ENCODE results near the gene MROH7. TPM values are rescaled to one million over a fixed set of nuclear protein-coding genes. Genes with fewer than 3 reads are reported as not detected.

MROH7 gene
- total and polyA plus RNA-seq, 3 experiments from 2014 or later, result not detected

GRCh38 chr1:54723985-54724384, 82.4 kb downstream of the MROH7 start:
- peaks cover 0 to 10% (median 0%) of the 10 kb centered on the region in 5 donors for H3K9me3 Mint-ChIP-seq
- no peak overlapping the region for H3K27ac ChIP-seq (ENCODE audit: low read depth, low read length)
- peaks cover 24 to 89% (median 36%) of the 10 kb centered on the region in 3 donors for H3K36me3 Mint-ChIP-seq
- H3K27ac Mint-ChIP-seq, result peak overlapping the region in 1 of 8 donors; percentile 60
- POLR2A ChIA-PET, result no interaction called here
- DNase-seq, result no peak
- peaks cover 50% of the 10 kb centered on the region for H3K36me3 ChIP-seq (ENCODE audit: insufficient read depth, low read length)
- no peaks in the 10 kb centered on the region for H3K27me3 Mint-ChIP-seq
- CTCF ChIA-PET, result interaction anchor here (1.4 kb wide), 1 partner anchor 8 kb away, joined by 7 read pairs; the partner anchor contains the start of gene TTC4
- H3K4me3 Mint-ChIP-seq, result no peak overlapping the region
- H3K9me3 ChIP-seq (ENCODE audit: low read length), result no peaks in the 10 kb centered on the region
- no peaks in the 10 kb centered on the region for H3K27me3 ChIP-seq (ENCODE audit: insufficient read depth, low read length, poor library complexity, severe bottlenecking)
- no peak overlapping the region for H3K4me3 ChIP-seq (ENCODE audit: low read length)
- no peaks in the 10 kb centered on the region for H3K4me1 ChIP-seq (ENCODE audit: insufficient read depth, low read length)
- H3K4me1 Mint-ChIP-seq, result peaks cover 5 to 16% (median 8%) of the 10 kb centered on the region in 3 donors

DNA sequence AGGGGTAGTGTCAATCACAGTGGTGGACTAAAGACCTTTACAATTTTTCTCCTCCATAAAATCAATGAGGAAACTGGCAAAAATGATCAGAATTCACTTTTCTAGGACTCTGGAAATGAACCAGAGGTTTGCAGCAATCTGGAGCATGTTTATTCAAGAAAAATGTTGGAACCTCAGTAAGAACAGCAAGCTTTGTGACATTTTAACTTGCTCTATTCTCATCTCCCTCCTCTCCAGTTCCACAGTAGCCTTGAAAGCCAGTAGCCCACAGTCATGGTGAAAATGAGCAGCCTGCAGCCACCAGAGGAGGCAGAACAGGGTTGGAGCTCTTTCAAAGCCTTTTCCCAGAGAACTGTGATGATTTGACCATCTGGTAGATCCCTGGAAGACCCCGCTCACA, 83.2 kb downstream of the MROH7 start:
- no peak overlapping the region for H3K27ac ChIP-seq (ENCODE audit: low read depth, low read length)
- no peaks in the 10 kb centered on the region for H3K9me3 ChIP-seq (ENCODE audit: low read length)
- H3K36me3 ChIP-seq (ENCODE audit: insufficient read depth, low read length), result peaks cover 56% of the 10 kb centered on the region
- no peaks in the 10 kb centered on the region for H3K27me3 ChIP-seq (ENCODE audit: insufficient read depth, low read length, poor library complexity, severe bottlenecking)
- CTCF ChIA-PET, result interaction anchor here (1.0 to 1.4 kb wide), 2 partner anchors 9 to 19 kb away, joined by 4 to 7 read pairs; partner anchors contain the start of gene TTC4
- no peaks in the 10 kb centered on the region for H3K27me3 Mint-ChIP-seq
- H3K36me3 Mint-ChIP-seq, result peaks cover 24 to 92% (median 35%) of the 10 kb centered on the region in 3 donors
- peaks cover 0 to 10% (median 0%) of the 10 kb centered on the region in 5 donors for H3K9me3 Mint-ChIP-seq
- no peak overlapping the region for H3K4me3 Mint-ChIP-seq
- H3K4me3 ChIP-seq (ENCODE audit: low read length), result no peak overlapping the region
- H3K4me1 Mint-ChIP-seq, result peaks cover 0 to 10% (median 5%) of the 10 kb centered on the region in 3 donors
- no peak overlapping the region for H3K27ac Mint-ChIP-seq
- DNase-seq, result no peak
- no peaks in the 10 kb centered on the region for H3K4me1 ChIP-seq (ENCODE audit: insufficient read depth, low read length)
- POLR2A ChIA-PET, result no interaction called here

GRCh38 chr1:54728027-54728426, 86.4 kb downstream of the MROH7 start:
- H3K27ac Mint-ChIP-seq, result peak overlapping the region in 4 of 8 donors; percentile 0 to 80 (median 30)
- Histone ChIP-seq H3K27me3 (ENCODE audit: insufficient read depth, low read length, poor library complexity, severe bottlenecking) (no peaks in the 10 kb centered on the region), H3K36me3 (ENCODE audit: insufficient read depth, low read length) (peaks cover 58% of the 10 kb centered on the region), H3K4me1 (ENCODE audit: insufficient read depth, low read length) (no peaks in the 10 kb centered on the region), H3K4me3 (ENCODE audit: low read length) (no peak overlapping the region), H3K27ac (ENCODE audit: low read depth, low read length) (no peak overlapping the region), H3K9me3 (ENCODE audit: low read length) (no peaks in the 10 kb centered on the region)
- DNase-seq, result no peak
- ChIA-PET POLR2A (no interaction called here), CTCF (no interaction called here)
- H3K27me3 Mint-ChIP-seq, result no peaks in the 10 kb centered on the region
- peaks cover 24 to 87% (median 31%) of the 10 kb centered on the region in 3 donors for H3K36me3 Mint-ChIP-seq
- peaks cover 0 to 10% (median 0%) of the 10 kb centered on the region in 5 donors for H3K9me3 Mint-ChIP-seq
- H3K4me1 Mint-ChIP-seq, result no peaks in the 10 kb centered on the region
- no peak overlapping the region for H3K4me3 Mint-ChIP-seq

- Mint-ChIP-seq H3K4me1 (peaks cover 0 to 3% (median 0%) of the 10 kb centered on the region in 3 donors), H3K4me3 (peak overlapping the region in 1 of 7 donors; percentile 11), H3K27ac (peak overlapping the region in 3 of 8 donors; percentile 17 to 87 (median 31)), H3K9me3 (no peaks in the 10 kb centered on the region), H3K27me3 (no peaks in the 10 kb centered on the region), H3K36me3 (peaks cover 11 to 78% (median 21%) of the 10 kb centered on the region in 3 donors)
- no peak overlapping the region for H3K4me3 ChIP-seq (ENCODE audit: low read length)
- no peaks in the 10 kb centered on the region for H3K27me3 ChIP-seq (ENCODE audit: insufficient read depth, low read length, poor library complexity, severe bottlenecking)
- H3K4me1 ChIP-seq (ENCODE audit: insufficient read depth, low read length), result no peaks in the 10 kb centered on the region
- no peaks in the 10 kb centered on the region for H3K9me3 ChIP-seq (ENCODE audit: low read length)
- ChIA-PET CTCF (no interaction called here), POLR2A (no interaction called here)
- peaks cover 29% of the 10 kb centered on the region for H3K36me3 ChIP-seq (ENCODE audit: insufficient read depth, low read length)
- DNase-seq, result no peak
- no peak overlapping the region for H3K27ac ChIP-seq (ENCODE audit: low read depth, low read length)
Measured at GRCh38 chr1:54736685-54737084, 95.1 kb downstream of the MROH7 start.

- Histone ChIP-seq H3K4me3 (ENCODE audit: low read length) (no peak overlapping the region), H3K4me1 (ENCODE audit: insufficient read depth, low read length) (no peaks in the 10 kb centered on the region), H3K27me3 (ENCODE audit: insufficient read depth, low read length, poor library complexity, severe bottlenecking) (no peaks in the 10 kb centered on the region), H3K9me3 (ENCODE audit: low read length) (no peaks in the 10 kb centered on the region), H3K36me3 (ENCODE audit: insufficient read depth, low read length) (peaks cover 37% of the 10 kb centered on the region), H3K27ac (ENCODE audit: low read depth, low read length) (no peak overlapping the region)
- ChIA-PET CTCF (no interaction called here), POLR2A (no interaction called here)
- peaks cover 11 to 91% (median 26%) of the 10 kb centered on the region in 3 donors for H3K36me3 Mint-ChIP-seq
- H3K27me3 Mint-ChIP-seq, result no peaks in the 10 kb centered on the region
- H3K27ac Mint-ChIP-seq, result peak overlapping the region in 1 of 8 donors; percentile 68
- H3K4me1 Mint-ChIP-seq, result peaks cover 0 to 3% (median 0%) of the 10 kb centered on the region in 3 donors
- H3K9me3 Mint-ChIP-seq, result no peaks in the 10 kb centered on the region
- H3K4me3 Mint-ChIP-seq, result no peak overlapping the region
- no peak for DNase-seq
Measured at GRCh38 chr1:54738244-54738643, 96.7 kb downstream of the MROH7 start.

GRCh38 chr1:54741531-54741930, 99.9 kb downstream of the MROH7 start:
- Histone ChIP-seq H3K36me3 (ENCODE audit: insufficient read depth, low read length) (peaks cover 37% of the 10 kb centered on the region), H3K4me3 (ENCODE audit: low read length) (no peak overlapping the region), H3K9me3 (ENCODE audit: low read length) (no peaks in the 10 kb centered on the region), H3K27me3 (ENCODE audit: insufficient read depth, low read length, poor library complexity, severe bottlenecking) (no peaks in the 10 kb centered on the region), H3K4me1 (ENCODE audit: insufficient read depth, low read length) (no peaks in the 10 kb centered on the region), H3K27ac (ENCODE audit: low read depth, low read length) (no peak overlapping the region)
- Mint-ChIP-seq H3K27ac (peak overlapping the region in 1 of 8 donors; percentile 5), H3K27me3 (no peaks in the 10 kb centered on the region), H3K36me3 (peaks cover 0 to 74% (median 21%) of the 10 kb centered on the region in 3 donors), H3K4me3 (no peak overlapping the region), H3K4me1 (no peaks in the 10 kb centered on the region), H3K9me3 (no peaks in the 10 kb centered on the region)
- DNase-seq, result no peak
- POLR2A ChIA-PET, result no interaction called here
- CTCF ChIA-PET, result no interaction called here

DNA sequence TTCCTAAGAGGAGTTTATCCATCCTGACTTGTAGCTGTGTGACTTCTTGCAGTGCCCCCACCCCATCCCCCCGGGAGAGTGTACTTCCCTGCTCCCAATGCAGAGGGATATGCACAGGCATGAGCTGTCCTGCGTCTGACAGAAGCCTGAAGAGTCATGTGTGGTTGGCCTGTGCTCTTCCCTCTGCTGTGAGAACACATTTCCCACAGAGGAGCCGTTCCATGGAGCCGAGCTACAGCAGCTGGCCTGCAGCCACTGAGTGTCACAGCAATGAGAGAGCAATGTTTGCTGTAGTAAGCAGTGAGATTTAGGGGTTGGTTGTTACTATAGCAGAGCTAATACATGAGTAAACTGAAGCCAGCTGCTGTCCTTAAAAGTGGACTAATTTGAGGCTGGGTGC, 100.7 kb downstream of the MROH7 start:
- peaks cover 0 to 66% (median 14%) of the 10 kb centered on the region in 3 donors for H3K36me3 Mint-ChIP-seq
- H3K27me3 ChIP-seq (ENCODE audit: insufficient read depth, low read length, poor library complexity, severe bottlenecking), result no peaks in the 10 kb centered on the region
- H3K4me3 Mint-ChIP-seq, result no peak overlapping the region
- CTCF ChIA-PET, result no interaction called here
- no peaks in the 10 kb centered on the region for H3K9me3 ChIP-seq (ENCODE audit: low read length)
- DNase-seq, result no peak
- H3K4me3 ChIP-seq (ENCODE audit: low read length), result no peak overlapping the region
- no peaks in the 10 kb centered on the region for H3K9me3 Mint-ChIP-seq
- no peak overlapping the region for H3K27ac ChIP-seq (ENCODE audit: low read depth, low read length)
- no peaks in the 10 kb centered on the region for H3K4me1 Mint-ChIP-seq
- no peaks in the 10 kb centered on the region for H3K4me1 ChIP-seq (ENCODE audit: insufficient read depth, low read length)
- POLR2A ChIA-PET, result no interaction called here
- H3K27ac Mint-ChIP-seq, result no peak overlapping the region
- H3K27me3 Mint-ChIP-seq, result no peaks in the 10 kb centered on the region
- peaks cover 30% of the 10 kb centered on the region for H3K36me3 ChIP-seq (ENCODE audit: insufficient read depth, low read length)

DNA sequence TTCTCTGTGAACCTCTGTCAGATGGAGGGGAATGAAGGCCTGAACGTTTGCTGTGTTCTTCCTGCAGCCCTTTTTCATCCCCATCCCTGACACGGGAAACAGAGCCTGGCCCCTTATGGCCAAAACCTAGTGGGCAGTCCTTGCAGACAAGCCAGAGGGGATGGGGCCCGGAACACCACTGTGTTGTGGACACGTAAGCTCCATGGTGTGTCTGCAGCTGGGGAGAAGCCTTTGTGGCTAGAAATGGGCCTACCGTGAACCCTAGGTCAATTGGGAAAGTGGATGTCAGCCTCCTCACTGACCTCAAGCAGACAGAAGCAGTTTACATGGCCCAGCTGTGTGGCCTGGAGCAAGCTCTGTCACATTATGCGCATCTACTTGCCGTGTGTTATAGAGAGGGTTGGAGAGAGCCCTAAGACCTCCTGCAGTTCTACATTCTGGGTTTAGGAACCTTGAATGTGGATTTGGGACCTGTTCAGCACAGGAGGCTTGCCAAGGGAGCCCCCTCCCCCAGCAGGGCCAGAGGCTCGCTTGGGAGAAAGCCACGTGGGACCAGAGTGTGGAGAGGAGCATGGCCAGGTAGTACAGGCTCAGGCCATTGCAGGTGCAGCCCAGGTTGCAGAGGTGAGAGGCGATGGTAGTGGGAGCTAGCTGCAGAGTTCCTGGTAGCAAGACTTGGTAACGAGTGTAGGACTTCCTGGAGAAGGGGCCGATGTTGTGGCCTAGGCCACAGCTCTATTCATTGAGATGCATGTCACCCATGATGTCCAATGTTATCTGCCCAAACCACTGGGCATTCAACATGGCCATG, 102.0 kb downstream of the MROH7 start:
- Mint-ChIP-seq H3K36me3 (peaks cover 0 to 54% (median 11%) of the 10 kb centered on the region in 3 donors), H3K27ac (peak overlapping the region in 1 of 8 donors; percentile 35), H3K9me3 (no peaks in the 10 kb centered on the region), H3K4me1 (no peaks in the 10 kb centered on the region), H3K27me3 (no peaks in the 10 kb centered on the region), H3K4me3 (no peak overlapping the region)
- H3K27ac ChIP-seq (ENCODE audit: low read depth, low read length), result no peak overlapping the region
- no peak for DNase-seq
- H3K36me3 ChIP-seq (ENCODE audit: insufficient read depth, low read length), result peaks cover 30% of the 10 kb centered on the region
- no peak overlapping the region for H3K4me3 ChIP-seq (ENCODE audit: low read length)
- H3K4me1 ChIP-seq (ENCODE audit: insufficient read depth, low read length), result no peaks in the 10 kb centered on the region
- no peaks in the 10 kb centered on the region for H3K27me3 ChIP-seq (ENCODE audit: insufficient read depth, low read length, poor library complexity, severe bottlenecking)
- POLR2A ChIA-PET, result no interaction called here
- CTCF ChIA-PET, result no interaction called here
- H3K9me3 ChIP-seq (ENCODE audit: low read length), result no peaks in the 10 kb centered on the region
